ENCODE data around the gene TUFT1.

The TUFT1 gene

GRCh38 chr1:151495316-151495715 lies 44.8 kb upstream of the TUFT1 start:
- no peak for DNase-seq (ENCODE audit: extremely low spot score)
- POLR2A ChIA-PET, result interaction anchor here (0.8 kb wide), 1 partner anchor 20 kb away, joined by 3 read pairs; no protein-coding TSS in a partner anchor
- TF ChIP-seq, protein P1, sequence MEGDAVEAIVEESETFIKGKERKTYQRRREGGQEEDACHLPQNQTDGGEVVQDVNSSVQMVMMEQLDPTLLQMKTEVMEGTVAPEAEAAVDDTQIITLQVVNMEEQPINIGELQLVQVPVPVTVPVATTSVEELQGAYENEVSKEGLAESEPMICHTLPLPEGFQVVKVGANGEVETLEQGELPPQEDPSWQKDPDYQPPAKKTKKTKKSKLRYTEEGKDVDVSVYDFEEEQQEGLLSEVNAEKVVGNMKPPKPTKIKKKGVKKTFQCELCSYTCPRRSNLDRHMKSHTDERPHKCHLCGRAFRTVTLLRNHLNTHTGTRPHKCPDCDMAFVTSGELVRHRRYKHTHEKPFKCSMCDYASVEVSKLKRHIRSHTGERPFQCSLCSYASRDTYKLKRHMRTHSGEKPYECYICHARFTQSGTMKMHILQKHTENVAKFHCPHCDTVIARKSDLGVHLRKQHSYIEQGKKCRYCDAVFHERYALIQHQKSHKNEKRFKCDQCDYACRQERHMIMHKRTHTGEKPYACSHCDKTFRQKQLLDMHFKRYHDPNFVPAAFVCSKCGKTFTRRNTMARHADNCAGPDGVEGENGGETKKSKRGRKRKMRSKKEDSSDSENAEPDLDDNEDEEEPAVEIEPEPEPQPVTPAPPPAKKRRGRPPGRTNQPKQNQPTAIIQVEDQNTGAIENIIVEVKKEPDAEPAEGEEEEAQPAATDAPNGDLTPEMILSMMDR (IDR thresholded peaks at IDR 0.05; ENCODE audit: control extremely low read depth, extremely low read depth, low read depth, missing control alignments), result no peak
- CTCF ChIA-PET, result interaction anchor here (0.7 to 3.1 kb wide), 4 partner anchors 11 to 99 kb away, joined by 3 to 12 read pairs (median 7); no protein-coding TSS in a partner anchor

GRCh38 chr1:151499365-151499764 lies 40.7 kb upstream of the TUFT1 start:
- ChIA-PET POLR2A (no interaction called here), CTCF (interaction anchor here (1.3 to 1.4 kb wide), 2 partner anchors 34 to 55 kb away, joined by 4 read pairs; no protein-coding TSS in a partner anchor)
- DNase-seq (ENCODE audit: extremely low spot score), result no peak
- TF ChIP-seq, protein P1 (IDR thresholded peaks at IDR 0.05; ENCODE audit: control extremely low read depth, extremely low read depth, low read depth, missing control alignments), result no peak

DNA sequence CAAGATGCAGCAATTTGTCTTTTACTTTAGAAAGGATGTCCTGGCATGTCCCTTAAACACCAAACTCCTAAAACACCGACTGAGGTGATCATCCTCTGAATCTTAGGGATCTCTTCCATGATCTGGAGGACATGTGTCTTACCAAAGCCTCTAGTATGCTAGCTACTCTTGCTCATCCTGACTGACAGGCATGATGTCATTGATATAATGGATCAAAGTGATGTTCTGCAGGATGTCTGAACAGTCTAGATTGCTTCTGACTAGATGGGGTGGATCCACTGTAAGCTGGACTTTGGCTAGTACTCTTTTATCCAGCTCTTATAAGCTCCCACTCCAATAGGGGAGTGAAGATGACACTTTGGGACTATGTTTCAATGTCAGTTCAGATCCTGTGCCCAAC lies 40.2 kb upstream of the TUFT1 start:
- ChIA-PET POLR2A (no interaction called here), CTCF (interaction anchor here (1.3 to 1.4 kb wide), 2 partner anchors 33 to 55 kb away, joined by 4 read pairs; no protein-coding TSS in a partner anchor)
- TF ChIP-seq, protein P1 (IDR thresholded peaks at IDR 0.05; ENCODE audit: control extremely low read depth, extremely low read depth, low read depth, missing control alignments), result no peak

GRCh38 chr1:151501474-151501873 lies 38.6 kb upstream of the TUFT1 start:
- POLR2A ChIA-PET, result no interaction called here
- CTCF ChIA-PET, result interaction anchor here (0.8 kb wide), 1 partner anchor 35 kb away, joined by 3 read pairs; no protein-coding TSS in a partner anchor
- TF ChIP-seq, protein P1 (IDR thresholded peaks at IDR 0.05; ENCODE audit: control extremely low read depth, extremely low read depth, low read depth, missing control alignments), result no peak
- DNase-seq (ENCODE audit: extremely low spot score), result no peak

More for the DNA sequence above, 40.2 kb upstream of the TUFT1 start:
- no peak for DNase-seq (ENCODE audit: extremely low spot score)

DNA sequence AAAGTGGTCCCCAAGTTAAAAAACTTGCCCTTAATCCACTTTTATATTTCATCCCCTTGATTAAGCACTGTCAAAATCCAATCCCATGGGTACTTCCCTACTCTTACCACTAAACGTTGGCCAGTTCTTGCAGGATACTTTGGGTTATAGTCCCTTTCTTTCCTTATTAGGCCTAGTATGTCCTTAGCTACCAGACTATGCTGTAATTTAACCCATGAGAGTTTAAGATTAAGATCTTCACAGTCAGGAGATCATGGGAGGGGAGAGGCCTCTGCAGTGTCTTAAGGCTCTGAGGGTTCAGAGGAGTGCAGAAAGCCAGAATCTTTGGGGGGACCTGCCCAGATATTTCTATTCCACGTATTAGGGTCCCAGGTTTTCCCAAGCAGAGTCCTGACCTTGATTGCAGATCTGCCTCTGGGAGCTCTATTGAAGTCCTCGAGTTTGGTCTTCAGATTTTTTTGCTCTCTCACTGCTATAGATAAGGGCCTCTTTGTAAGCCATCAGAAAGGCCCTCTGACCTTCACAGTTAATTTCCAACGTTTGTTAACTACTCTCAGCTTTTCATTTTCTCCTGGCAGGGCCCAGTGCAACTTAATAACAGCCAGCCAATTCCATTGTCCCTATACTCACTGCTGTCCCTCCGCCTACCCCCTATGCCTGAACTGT lies 37.9 kb upstream of the TUFT1 start:
- POLR2A ChIA-PET, result no interaction called here

More for the DNA sequence above, 37.9 kb upstream of the TUFT1 start:
- TF ChIP-seq, protein P1 (IDR thresholded peaks at IDR 0.05; ENCODE audit: control extremely low read depth, extremely low read depth, low read depth, missing control alignments), result no peak
- no peak for DNase-seq (ENCODE audit: extremely low spot score)
- CTCF ChIA-PET, result interaction anchor here (0.8 kb wide), 1 partner anchor 35 kb away, joined by 3 read pairs; no protein-coding TSS in a partner anchor

Data from GM10248 (cell line).